ENCODE results near the gene BRD4.

BRD4 gene

DNA sequence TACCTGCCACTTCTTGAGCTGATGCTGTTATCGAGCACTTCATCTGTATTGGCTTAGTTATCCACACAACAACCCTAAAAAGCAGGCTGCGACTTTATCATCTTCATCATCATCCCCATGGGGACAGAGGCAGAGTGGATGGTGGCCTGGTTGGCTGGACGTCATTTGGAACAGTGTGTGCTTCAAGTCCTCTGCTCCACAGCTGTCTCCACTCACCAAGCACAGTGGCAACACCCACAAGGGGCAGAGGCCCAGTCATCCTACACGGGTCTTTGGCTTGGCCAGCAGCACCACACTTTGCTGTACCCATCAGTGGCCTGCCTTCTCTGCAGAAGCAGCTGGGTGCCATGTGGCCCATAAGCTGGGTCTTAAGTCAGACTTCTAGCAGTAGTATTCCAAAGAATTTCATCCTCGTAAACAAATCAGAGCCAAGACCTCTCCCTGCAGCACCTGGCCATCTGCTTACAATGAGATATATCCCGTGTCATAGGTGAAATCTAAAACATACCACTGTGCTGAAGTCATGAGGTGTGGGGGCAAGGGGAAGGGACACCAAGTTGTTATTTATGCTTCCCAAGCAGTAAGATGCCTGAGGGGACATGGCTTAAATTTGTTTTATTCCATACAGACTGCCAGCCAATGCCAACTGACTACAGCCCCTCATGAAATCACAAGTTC, 52.2 kb downstream of the BRD4 start:
- no peak for DNase-seq (ENCODE audit: low read depth in 1 of 2, low spot score in 1 of 2)
- TF ChIP-seq JUND (IDR thresholded peaks at IDR 0.05; ENCODE audit: low read depth): no peak
- in situ Hi-C loops (cut with HindIII; ENCODE audit: low pct_unique_long_range_greater_than_20kb, low sequenced_read_pairs): no loop called here

DNA sequence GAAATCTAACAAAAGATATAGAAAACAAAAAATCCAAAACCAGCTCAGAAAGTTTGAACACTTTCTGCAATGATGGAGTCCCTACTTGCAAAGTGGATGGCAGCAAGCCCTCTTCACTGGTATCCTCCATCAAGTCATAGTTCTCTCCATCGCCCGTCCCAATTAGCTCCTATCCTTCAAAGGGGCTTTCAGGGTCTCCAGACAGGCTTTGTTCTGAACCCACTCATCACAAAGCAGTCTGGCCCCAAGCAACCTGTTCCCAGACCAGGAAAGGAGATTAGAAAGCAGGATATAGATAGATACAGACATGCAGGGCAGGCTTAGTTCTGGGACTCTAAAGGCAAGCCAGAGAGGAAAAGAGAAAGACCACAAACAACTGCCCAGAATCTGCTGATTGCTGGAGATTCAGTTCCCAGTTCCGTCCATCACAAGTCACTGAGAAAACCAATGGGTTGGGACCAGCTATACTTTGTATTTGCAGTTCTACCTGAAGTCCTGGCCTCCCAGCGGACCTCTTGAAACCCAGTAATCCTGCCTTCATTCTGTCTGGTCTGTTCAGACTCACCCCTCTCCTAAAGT, 52.9 kb downstream of the BRD4 start:
- TF ChIP-seq JUND (IDR thresholded peaks at IDR 0.05; ENCODE audit: low read depth): no peak
- no peak for DNase-seq (ENCODE audit: low read depth in 1 of 2, low spot score in 1 of 2)
- in situ Hi-C loops (cut with HindIII; ENCODE audit: low pct_unique_long_range_greater_than_20kb, low sequenced_read_pairs): no loop called here

DNA sequence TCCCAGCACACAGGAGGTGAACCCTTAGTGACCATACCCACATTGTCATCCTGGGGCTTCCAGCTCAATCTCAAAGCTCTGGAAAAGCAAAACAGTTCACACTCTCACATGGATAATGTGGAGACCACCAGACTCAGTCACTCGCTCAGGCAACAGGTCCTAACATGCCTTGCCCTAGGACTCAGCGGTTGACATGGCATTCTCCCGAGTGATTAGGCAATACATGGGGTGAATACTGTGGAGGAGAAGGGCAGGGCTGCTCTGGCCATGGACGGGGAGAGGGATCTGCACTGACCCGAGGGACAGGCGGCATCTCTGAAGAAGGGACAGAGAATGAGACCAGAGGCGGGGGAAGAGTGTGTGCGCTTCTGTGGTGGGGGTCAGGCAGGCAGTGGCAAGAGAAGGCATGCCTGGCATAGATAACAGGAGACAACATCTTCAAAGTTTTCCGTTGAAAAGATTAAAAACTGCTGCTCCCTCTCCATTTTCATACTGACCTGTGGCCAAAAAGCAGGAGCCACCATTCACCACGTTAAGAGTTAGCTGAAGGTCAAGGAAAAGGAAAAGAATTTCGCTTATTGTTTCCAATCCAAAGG, 55.6 kb downstream of the BRD4 start:
- no peak for TF ChIP-seq JUND (IDR thresholded peaks at IDR 0.05; ENCODE audit: low read depth)
- DNase-seq (ENCODE audit: low read depth in 1 of 2, low spot score in 1 of 2): no peak
- in situ Hi-C loops (cut with HindIII; ENCODE audit: low pct_unique_long_range_greater_than_20kb, low sequenced_read_pairs): no loop called here

DNA sequence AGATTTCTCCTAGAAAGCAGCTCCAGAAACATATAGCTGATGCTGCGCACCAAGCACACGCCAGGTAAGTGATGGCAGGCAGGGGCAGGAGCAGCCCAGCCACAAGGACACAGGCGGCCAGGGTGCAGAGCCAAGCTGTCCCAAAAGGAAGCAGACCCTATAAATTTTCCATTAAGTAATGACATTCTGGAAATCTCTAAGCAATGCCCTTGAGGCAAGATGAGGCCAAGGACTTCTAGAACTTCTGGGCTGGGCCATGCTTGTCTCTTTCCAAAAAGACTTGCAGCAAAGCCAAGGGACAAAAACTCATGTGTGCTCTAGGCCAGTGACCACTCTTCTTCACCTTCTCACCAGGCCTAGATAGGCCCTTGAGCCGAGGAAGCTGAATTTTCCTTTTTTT, 57.9 kb downstream of the BRD4 start:
- no peak for DNase-seq (ENCODE audit: low read depth in 1 of 2, low spot score in 1 of 2)
- in situ Hi-C loops (cut with HindIII; ENCODE audit: low pct_unique_long_range_greater_than_20kb, low sequenced_read_pairs): no loop called here
- no peak for TF ChIP-seq JUND (IDR thresholded peaks at IDR 0.05; ENCODE audit: low read depth)

DNA sequence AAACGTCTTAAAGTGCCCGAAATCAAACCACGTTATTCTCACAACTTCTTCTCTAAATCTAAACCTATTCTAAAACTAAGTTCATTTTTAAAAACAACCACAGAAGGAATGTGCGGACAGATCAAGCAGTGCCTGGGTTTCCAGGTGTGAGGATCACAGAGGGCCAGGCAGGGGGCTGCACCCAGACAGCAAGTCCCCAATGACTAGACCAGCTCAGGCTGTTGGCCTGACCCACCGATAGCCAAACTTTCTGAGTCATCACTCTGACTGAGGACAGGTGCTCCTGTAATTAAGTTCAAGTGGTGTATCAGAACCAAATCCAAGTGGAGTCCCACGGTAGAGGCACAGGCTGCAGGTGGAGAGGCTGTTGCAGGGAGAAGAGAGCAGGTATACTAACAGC, 62.5 kb downstream of the BRD4 start:
- no peak for TF ChIP-seq JUND (IDR thresholded peaks at IDR 0.05; ENCODE audit: low read depth)
- no peak for DNase-seq (ENCODE audit: low read depth in 1 of 2, low spot score in 1 of 2)
- in situ Hi-C loops (cut with HindIII; ENCODE audit: low pct_unique_long_range_greater_than_20kb, low sequenced_read_pairs): no loop called here

DNA sequence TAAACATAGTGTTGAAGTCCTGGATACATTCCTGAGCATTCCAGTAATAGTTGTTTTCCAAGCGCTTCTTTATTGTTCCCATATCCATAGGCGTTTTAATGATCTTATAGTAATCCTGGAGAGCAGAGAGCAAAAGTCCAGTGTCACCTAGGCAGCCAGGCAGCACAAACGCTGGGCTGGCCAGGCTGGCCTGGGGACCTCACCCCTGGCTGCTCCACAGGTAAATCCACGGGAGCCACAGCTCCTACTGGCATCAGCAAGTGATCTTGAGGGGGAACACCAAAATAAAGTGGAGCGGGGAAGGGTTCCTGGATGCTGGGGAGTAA, 63.4 kb downstream of the BRD4 start:
- no peak for DNase-seq (ENCODE audit: low read depth in 1 of 2, low spot score in 1 of 2)
- in situ Hi-C loops (cut with HindIII; ENCODE audit: low pct_unique_long_range_greater_than_20kb, low sequenced_read_pairs): no loop called here
- TF ChIP-seq JUND (IDR thresholded peaks at IDR 0.05; ENCODE audit: low read depth): no peak

DNA sequence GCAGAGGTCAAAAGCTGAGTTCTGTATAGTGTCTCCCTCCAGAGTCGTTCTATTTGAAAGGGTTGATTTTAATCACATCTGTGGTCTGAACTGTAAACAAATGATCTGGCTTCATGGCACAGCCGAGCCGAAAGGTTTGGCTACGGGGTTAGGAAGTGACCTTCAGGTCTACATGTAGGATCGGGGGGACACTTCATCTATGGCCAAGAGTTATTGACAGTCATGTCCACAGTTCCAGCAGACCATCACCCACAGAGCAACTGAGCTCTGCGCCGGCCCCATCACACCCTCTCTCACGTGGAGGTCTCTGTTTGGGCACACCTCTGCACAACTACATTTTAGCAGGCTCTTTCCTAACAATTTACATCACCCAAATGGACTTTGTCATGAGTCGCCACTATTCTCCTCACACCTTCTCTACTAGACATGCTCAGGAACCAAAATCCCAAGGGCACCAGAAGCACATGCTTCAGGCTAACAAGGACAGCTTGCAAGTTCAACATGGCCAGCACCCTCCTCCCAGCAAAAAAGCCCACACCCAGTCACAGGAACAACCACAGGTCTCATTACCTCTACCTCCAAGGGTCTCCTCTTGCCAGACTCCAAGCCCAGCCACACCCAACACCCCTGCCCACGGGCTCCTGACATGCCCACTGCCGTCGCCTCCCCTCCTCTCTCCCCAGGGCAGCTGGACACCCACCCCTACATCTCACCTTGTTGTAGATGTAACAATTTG, 64.0 kb downstream of the BRD4 start:
- in situ Hi-C loops (cut with HindIII; ENCODE audit: low pct_unique_long_range_greater_than_20kb, low sequenced_read_pairs): no loop called here

DNA sequence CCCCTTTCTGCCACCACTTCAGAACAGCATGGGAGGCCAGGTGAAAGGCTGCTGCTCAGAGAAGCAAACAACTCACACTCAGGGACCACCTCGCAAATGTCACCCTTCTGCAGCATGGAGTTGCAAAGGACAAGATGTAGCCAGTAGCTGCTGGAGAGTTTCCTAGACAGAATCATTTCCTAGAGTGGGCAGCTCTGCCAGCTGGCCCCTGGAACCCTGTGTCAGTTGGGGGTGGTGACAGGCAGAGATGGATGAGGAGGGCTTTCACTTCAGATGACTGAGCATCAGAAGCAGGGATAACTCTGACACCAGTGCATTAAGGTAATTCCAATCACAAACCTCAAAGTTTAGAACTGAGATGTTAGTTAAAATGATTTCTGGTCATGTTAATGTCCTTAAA, 65.7 kb downstream of the BRD4 start:
- in situ Hi-C loops (cut with HindIII; ENCODE audit: low pct_unique_long_range_greater_than_20kb, low sequenced_read_pairs): no loop called here
- DNase-seq (ENCODE audit: low read depth in 1 of 2, low spot score in 1 of 2): no peak
- TF ChIP-seq JUND (IDR thresholded peaks at IDR 0.05; ENCODE audit: low read depth): no peak

More for the DNA sequence above, 64.0 kb downstream of the BRD4 start:
- no peak for TF ChIP-seq JUND (IDR thresholded peaks at IDR 0.05; ENCODE audit: low read depth)
- DNase-seq (ENCODE audit: low read depth in 1 of 2, low spot score in 1 of 2): no peak

DNA sequence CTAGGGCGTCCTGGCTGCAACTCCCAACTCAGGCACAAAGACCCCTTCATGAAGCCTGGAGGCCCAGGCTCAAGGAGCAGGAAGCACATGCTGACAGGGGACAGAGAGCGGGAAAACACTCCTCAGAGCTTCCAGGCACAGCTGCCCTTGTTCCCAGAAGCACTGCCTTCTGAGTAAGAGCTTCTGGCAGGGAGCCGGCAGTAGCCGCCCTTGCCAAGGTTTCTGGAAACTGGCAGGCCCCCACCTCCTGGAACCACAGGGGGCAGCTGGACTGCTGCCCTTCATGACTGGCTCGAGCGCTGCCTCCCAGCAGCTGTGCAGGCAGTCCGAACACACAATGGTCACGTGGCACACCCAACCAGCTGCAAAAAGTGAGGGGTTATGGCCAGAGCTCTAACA, 66.5 kb downstream of the BRD4 start:
- TF ChIP-seq JUND (IDR thresholded peaks at IDR 0.05; ENCODE audit: low read depth): no peak
- in situ Hi-C loops (cut with HindIII; ENCODE audit: low pct_unique_long_range_greater_than_20kb, low sequenced_read_pairs): no loop called here
- no peak for DNase-seq (ENCODE audit: low read depth in 1 of 2, low spot score in 1 of 2)

DNA sequence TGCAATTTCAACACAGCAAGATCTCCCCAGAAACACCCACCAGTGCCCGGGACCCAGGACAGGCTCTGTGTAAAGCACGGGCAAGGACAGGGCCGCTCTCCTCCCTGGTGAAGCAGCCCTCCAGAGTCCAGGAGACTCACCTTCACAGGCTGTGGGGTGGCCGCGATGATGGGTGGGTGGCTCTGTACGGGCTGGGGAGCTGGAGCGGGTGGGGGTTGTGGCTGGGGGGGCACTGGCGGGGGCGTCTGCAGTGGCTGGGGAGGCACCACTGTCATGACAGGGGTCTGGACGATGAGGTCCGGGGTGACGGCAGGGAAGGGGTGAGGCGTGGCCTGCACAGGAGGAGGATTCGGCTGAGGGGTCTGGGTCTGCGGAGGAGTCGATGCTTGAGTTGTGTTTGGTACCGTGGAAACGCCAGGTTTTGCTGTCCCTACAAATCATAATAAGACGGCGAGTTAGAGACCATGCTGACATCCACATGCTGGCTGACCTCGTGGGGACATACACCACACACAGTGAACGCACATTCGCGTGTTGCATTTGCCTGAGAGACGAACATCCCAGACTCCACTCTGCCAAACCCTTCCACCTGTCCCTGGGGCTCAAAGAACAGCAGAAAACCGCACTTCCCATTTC, 67.0 kb downstream of the BRD4 start:
- no peak for DNase-seq (ENCODE audit: low read depth in 1 of 2, low spot score in 1 of 2)
- no peak for TF ChIP-seq JUND (IDR thresholded peaks at IDR 0.05; ENCODE audit: low read depth)
- in situ Hi-C loops (cut with HindIII; ENCODE audit: low pct_unique_long_range_greater_than_20kb, low sequenced_read_pairs): no loop called here

DNA sequence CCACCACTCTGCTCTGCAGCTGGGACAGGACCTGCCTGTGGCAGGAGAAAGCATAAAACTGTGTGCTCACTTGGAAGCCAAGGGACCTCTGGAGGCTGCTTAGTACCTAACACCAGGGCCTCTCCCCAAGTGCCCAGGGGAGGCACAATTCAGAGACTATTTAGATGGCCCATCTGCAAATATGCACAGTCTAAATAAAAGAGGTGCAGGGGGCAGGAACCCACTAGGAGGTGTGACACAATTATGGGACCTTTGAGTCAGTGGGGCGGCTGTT, 67.5 kb downstream of the BRD4 start:
- TF ChIP-seq JUND (IDR thresholded peaks at IDR 0.05; ENCODE audit: low read depth): no peak
- in situ Hi-C loops (cut with HindIII; ENCODE audit: low pct_unique_long_range_greater_than_20kb, low sequenced_read_pairs): no loop called here
- no peak for DNase-seq (ENCODE audit: low read depth in 1 of 2, low spot score in 1 of 2)

DNA sequence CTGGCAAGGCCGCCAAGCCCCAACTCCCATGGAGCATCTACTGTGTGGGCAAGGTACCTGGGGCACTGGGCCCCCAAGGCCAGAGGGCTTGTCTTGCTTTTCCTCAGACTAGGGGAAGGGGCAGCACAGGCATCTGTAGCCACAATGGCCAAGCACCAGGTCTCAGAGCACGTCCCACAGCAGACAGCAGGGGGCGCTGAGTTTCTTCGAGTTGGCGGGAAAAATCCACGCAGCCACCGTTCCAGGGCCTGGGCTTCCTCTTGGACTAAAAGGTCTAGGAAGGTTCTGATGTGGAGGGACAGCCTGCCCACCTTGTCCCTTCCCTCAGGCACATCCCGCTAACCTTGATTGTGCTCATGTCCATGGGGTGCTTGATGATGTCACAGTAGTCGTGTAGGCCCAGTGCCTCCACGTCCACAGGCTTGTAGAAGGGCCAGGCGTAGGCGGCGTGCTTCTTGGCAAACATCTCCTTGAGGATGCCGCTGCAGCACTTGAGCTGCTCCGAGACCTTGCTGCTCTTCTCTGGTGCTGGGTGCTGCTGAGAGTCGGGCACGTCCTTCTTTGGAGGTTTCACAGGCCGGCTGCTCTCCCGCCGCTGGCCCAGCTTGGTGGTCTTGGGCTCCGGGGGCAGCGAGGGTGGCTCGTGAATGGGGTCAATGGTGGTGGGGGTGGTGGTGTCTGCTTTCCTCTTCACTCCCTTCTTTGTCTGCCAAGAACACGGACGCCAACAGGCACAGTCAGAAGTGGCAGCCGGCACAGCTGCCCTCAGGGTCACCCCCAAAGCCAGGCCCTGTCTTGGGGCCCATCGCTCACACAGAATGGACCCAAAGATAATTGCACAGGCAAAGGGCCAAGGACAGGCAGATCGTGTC, 68.0 kb downstream of the BRD4 start:
- TF ChIP-seq JUND (IDR thresholded peaks at IDR 0.05; ENCODE audit: low read depth): no peak
- in situ Hi-C loops (cut with HindIII; ENCODE audit: low pct_unique_long_range_greater_than_20kb, low sequenced_read_pairs): no loop called here
- DNase-seq (ENCODE audit: low read depth in 1 of 2, low spot score in 1 of 2): peak in 1 of 2 experiments; percentile 67

Measured in T47D (cell line).